ENCODE data around the gene NUPR2.
"Not testable (repeated sequence)": the region's sequence is repeated elsewhere in the genome, so short reads cannot be mapped to it uniquely, and the experiment has no call there.

NUPR2 gene

GRCh38 chr7:56115852-56116538, at the start of gene NUPR2:
NUPR2 (minus strand) TSS chr7:56116417; CDS start chr7:56116314, 103 bp downstream.
- DNase-seq, result no peak

- DNase-seq, result no peak
Observed at GRCh38 chr7:56157238-56157790, 41.1 kb upstream of the NUPR2 start.

GRCh38 chr7:56131062-56131461, 14.8 kb upstream of the NUPR2 start:
- DNase-seq, result not testable (repeated sequence)

- DNase-seq, result no peak
Observed at GRCh38 chr7:56127241-56127975, 11.2 kb upstream of the NUPR2 start.

- DNase-seq, result no peak
Observed at GRCh38 chr7:56125831-56126230, 9.6 kb upstream of the NUPR2 start.

- DNase-seq, result no peak
Observed at GRCh38 chr7:56124981-56125380, 8.8 kb upstream of the NUPR2 start.

GRCh38 chr7:56121440-56121839, 5.2 kb upstream of the NUPR2 start:
- DNase-seq, result no peak

- DNase-seq, result not testable (repeated sequence)
Observed at GRCh38 chr7:56112244-56112643, 4.0 kb downstream of the NUPR2 start.

- DNase-seq, result no peak
Observed at GRCh38 chr7:56110611-56111010, 5.6 kb downstream of the NUPR2 start.

GRCh38 chr7:56107954-56108258, 8.3 kb downstream of the NUPR2 start:
- no peak for DNase-seq

GRCh38 chr7:56106108-56107073, 9.8 kb downstream of the NUPR2 start, which contains the start of gene CHCHD2:
CHCHD2 (minus strand) TSS chr7:56106476; CDS start chr7:56106413, 63 bp downstream.
- DNase-seq, result peak; percentile 97

GRCh38 chr7:56105508-56105907, 10.7 kb downstream of the NUPR2 start:
- DNase-seq, result peak; percentile 36

- DNase-seq, result not testable (repeated sequence)
Observed at GRCh38 chr7:56104138-56104537, 12.1 kb downstream of the NUPR2 start.

GRCh38 chr7:56099653-56100052, 16.6 kb downstream of the NUPR2 start:
- DNase-seq, result no peak

GRCh38 chr7:56098187-56099008, 17.8 kb downstream of the NUPR2 start:
- DNase-seq, result not testable (repeated sequence)

GRCh38 chr7:56097700-56098099, 18.5 kb downstream of the NUPR2 start:
- DNase-seq, result no peak

- DNase-seq, result peak; percentile 30
Observed at GRCh38 chr7:56092789-56093531, 23.3 kb downstream of the NUPR2 start, which contains the start of gene PHKG1. PHKG1 (minus strand) TSS chr7:56092952; CDS start chr7:56088941, 4,011 bp downstream.

GRCh38 chr7:56092388-56092787, 23.8 kb downstream of the NUPR2 start:
- not testable (repeated sequence) for DNase-seq

- no peak for DNase-seq
Observed at GRCh38 chr7:56091591-56091990, 24.6 kb downstream of the NUPR2 start.

GRCh38 chr7:56087445-56087844, 28.8 kb downstream of the NUPR2 start:
- DNase-seq, result no peak

GRCh38 chr7:56086761-56087160, 29.5 kb downstream of the NUPR2 start:
- no peak for DNase-seq

All from NCI-H226 (cell line).